NOMO-1 (cell line): ENCODE measurements around the gene NBPF11.
A peak's percentile ranks its signal among the peaks of the same experiment; 100 is the strongest.
"Not testable (repeated sequence)": the region's sequence is repeated elsewhere in the genome, so short reads cannot be mapped to it uniquely, and the experiment has no call there.

ENCODE experiments used
- DNase-seq, 2 experiments: peaks; one replicate each; lab custom pipeline; 2025; ENCODE audit not compliant: unreplicated experiment in 2 of 2; lab: John Stamatoyannopoulos, UW

Gene NBPF11

GRCh38 chr1:148150014-148150413 is 2.1 kb downstream of the NBPF11 start:
- DNase-seq = not testable (repeated sequence)

- not testable (repeated sequence) for DNase-seq
Observed at GRCh38 chr1:148149050-148149815, 2.8 kb downstream of the NBPF11 start.

GRCh38 chr1:148147052-148147838 is 4.8 kb downstream of the NBPF11 start:
- not testable (repeated sequence) for DNase-seq

- DNase-seq = not testable (repeated sequence)
Observed at GRCh38 chr1:148146191-148146997, 5.7 kb downstream of the NBPF11 start.

- DNase-seq = not testable (repeated sequence)
Observed at GRCh38 chr1:148143223-148143622, 8.9 kb downstream of the NBPF11 start.

- not testable (repeated sequence) for DNase-seq
Observed at GRCh38 chr1:148141936-148142335, 10.1 kb downstream of the NBPF11 start.

GRCh38 chr1:148138606-148139005 is 13.5 kb downstream of the NBPF11 start:
- DNase-seq = not testable (repeated sequence)

GRCh38 chr1:148122341-148122740 is 29.7 kb downstream of the NBPF11 start:
- not testable (repeated sequence) for DNase-seq

GRCh38 chr1:148120395-148120794 is 31.7 kb downstream of the NBPF11 start:
- peak in 1 of 2 experiments; percentile 6 for DNase-seq

GRCh38 chr1:148095732-148096131 is 56.3 kb downstream of the NBPF11 start:
- DNase-seq = not testable (repeated sequence)

GRCh38 chr1:148086196-148086595 is 65.9 kb downstream of the NBPF11 start:
- DNase-seq = not testable (repeated sequence)

GRCh38 chr1:148081205-148081604 is 70.9 kb downstream of the NBPF11 start:
- DNase-seq = not testable (repeated sequence)

GRCh38 chr1:148078632-148079519 is 73.2 kb downstream of the NBPF11 start:
- not testable (repeated sequence) for DNase-seq

- DNase-seq = not testable (repeated sequence)
Observed at GRCh38 chr1:148078090-148078489, 74.0 kb downstream of the NBPF11 start.

- DNase-seq = not testable (repeated sequence)
Observed at GRCh38 chr1:148077458-148077857, 74.6 kb downstream of the NBPF11 start.

- DNase-seq = not testable (repeated sequence)
Observed at GRCh38 chr1:148073392-148073791, 78.7 kb downstream of the NBPF11 start.

- not testable (repeated sequence) for DNase-seq
Observed at GRCh38 chr1:148068606-148069005, 83.5 kb downstream of the NBPF11 start.

GRCh38 chr1:148068201-148068600 is 83.9 kb downstream of the NBPF11 start:
- not testable (repeated sequence) for DNase-seq

- DNase-seq = not testable (repeated sequence)
Observed at GRCh38 chr1:148060294-148060701, 91.8 kb downstream of the NBPF11 start.

GRCh38 chr1:148057384-148057783 is 94.7 kb downstream of the NBPF11 start:
- DNase-seq = peak; percentile 48 to 64
